ENCODE measurements around the gene GLT8D2.

- TF ChIP-seq CTCF (IDR thresholded peaks at IDR 0.05 in 4 of 5, conservative IDR thresholded peaks at IDR 0.05 in 1 of 5) (no peak), POLR2A (IDR thresholded peaks at IDR 0.05) (no peak)
Measured at GRCh38 chr12:104097954-104098353, 48.0 kb upstream of the GLT8D2 start.
